Measurements from ENCODE around the gene ACO2.

DNA sequence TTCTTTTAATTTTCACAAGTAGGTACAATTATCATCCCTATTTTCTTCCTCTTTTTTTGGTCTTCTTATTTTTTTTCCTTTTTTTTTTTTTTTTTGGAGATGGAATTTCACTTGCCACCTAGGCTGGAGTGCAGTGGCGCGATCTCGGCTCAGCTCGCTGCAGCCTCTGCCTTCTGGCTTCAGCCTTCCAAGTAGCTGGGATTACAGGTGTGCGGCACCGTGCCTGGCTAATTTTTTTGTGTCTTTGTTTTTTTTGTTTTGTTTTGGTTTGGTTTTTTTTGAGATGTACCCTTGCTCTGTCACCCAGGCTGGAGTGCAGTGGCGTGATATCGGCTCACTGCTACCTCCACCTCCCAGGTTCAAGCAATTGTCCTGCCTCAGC is 39.0 kb upstream of the ACO2 start:
- TF ChIP-seq POLR2AphosphoS5 (IDR thresholded peaks at IDR 0.05; ENCODE audit: low read depth, low read length) (no peak), RAD21 (IDR thresholded peaks at IDR 0.05 in 1 of 2, conservative IDR thresholded peaks at IDR 0.05 in 1 of 2; ENCODE audit: low read depth in 2 of 2, low read length in 2 of 2) (no peak)

All from H1 (cell line).